HepG2 (cell line): ENCODE results near the gene NEIL3. TPM values are rescaled to one million over a fixed set of nuclear protein-coding genes. Genes with fewer than 3 reads are reported as not detected.
A peak's percentile ranks its signal among the peaks of the same experiment; 100 is the strongest.

Source experiments
- ATF6 ChIP-seq: sonication (generic); formaldehyde crosslinking; conservative IDR thresholded peaks from 2 replicates; pipeline ENCODE4 v1.4.0; 2020; ENCODE audit warnings: missing genetic modification reagents
- ETV5 ChIP-seq: IDR thresholded peaks from 2 replicates; pipeline ENCODE4 v1.6.1; 2018; ENCODE audit warnings: missing biosample characterization, missing genetic modification reagents, inconsistent platforms, borderline replicate concordance
- MAFF ChIP-seq: IDR thresholded peaks from 2 replicates; pipeline ENCODE4 v1.6.1; 2011; ENCODE audit warnings: low read depth, low read length, improper control_type of control experiment
- NFIC ChIP-seq: IDR thresholded peaks from 2 replicates; pipeline ENCODE4 v1.6.1; 2012; ENCODE audit warnings: mild to moderate bottlenecking, low read length, inconsistent platforms
- NR2C2 ChIP-seq: sonication (generic); formaldehyde crosslinking; IDR thresholded peaks from 2 replicates; pipeline ENCODE4 v1.4.0; 2020; ENCODE audit warnings: missing genetic modification reagents, mild to moderate bottlenecking, moderate library complexity, borderline replicate concordance
- SNAPC4 ChIP-seq: sonication (generic); formaldehyde crosslinking; IDR thresholded peaks from 2 replicates; pipeline ENCODE4 v1.4.0; 2020; ENCODE audit warnings: mild to moderate bottlenecking, missing genetic modification reagents
- SOX13 ChIP-seq, 3 experiments: fragments of 450-650 bp in 1 of 3; sonication (generic) in 1 of 3; formaldehyde crosslinking in 1 of 3; IDR thresholded peaks in 2 of 3; conservative IDR thresholded peaks in 1 of 3; 2 replicates each; pipeline versions ENCODE4 v1.5.0 to v1.6.1; 2016 to 2020; ENCODE audit warnings: antibody characterized with exemption in 1 of 3, mild to moderate bottlenecking in 1 of 3, missing compliant biosample characterization in 1 of 3, missing genetic modification reagents in 1 of 3, moderate library complexity in 1 of 3
- SOX6 ChIP-seq, 2 experiments: fragments of 450-650 bp in 1 of 2; sonication (generic) in 1 of 2; formaldehyde crosslinking in 1 of 2; IDR thresholded peaks; 2 replicates each; pipeline versions ENCODE4 v1.4.0 to v1.6.1; 2017 to 2020; ENCODE audit warnings: antibody characterized with exemption in 1 of 2, mild to moderate bottlenecking in 1 of 2, missing genetic modification reagents in 1 of 2
- ZNF354B ChIP-seq: sonication (generic); formaldehyde crosslinking; IDR thresholded peaks from 2 replicates; pipeline ENCODE4 v1.8.0; 2022; ENCODE audit warnings: mild to moderate bottlenecking, missing genetic modification reagents
- ZNF432 ChIP-seq: sonication (generic); formaldehyde crosslinking; IDR thresholded peaks from 2 replicates; pipeline ENCODE4 v1.5.0; 2020; ENCODE audit warnings: missing genetic modification reagents, mild to moderate bottlenecking, borderline replicate concordance
- ZNF609 ChIP-seq: sonication (generic); formaldehyde crosslinking; IDR thresholded peaks from 2 replicates; pipeline ENCODE4 v1.4.0; 2020; ENCODE audit warnings: mild to moderate bottlenecking, missing genetic modification reagents, borderline replicate concordance
- polyA plus RNA-seq, 8 experiments: library from polyadenylated mRNA; depleted of rRNA in 3 of 8; stranded (reverse) in 7 of 8; unstranded in 1 of 8; fragments of >200 nt; fragmentation: Illumina TruSeq in 4 of 8; extraction: Trizol in 4 of 8; gene quantifications; 2 replicates each; pipeline versions ENCODE4 v1.2.1 to v1.2.3, GENCODE V29; 2011 to 2016; ENCODE audit warnings: low read depth in 4 of 8, missing spikeins in 1 of 8, mixed read lengths in 1 of 8; ENCODE audit not compliant: insufficient read depth in 1 of 8
- total RNA-seq, 5 experiments: library from RNA; depleted of rRNA; stranded (reverse); fragments of >200 nt; fragmentation: Illumina TruSeq; extraction: Trizol; gene quantifications; 2 replicates each; pipeline ENCODE4 v1.2.3, GENCODE V29; 2016; ENCODE audit warnings: low read depth in 1 of 5
- TF ChIP-seq, protein P1 (sequence below): IDR thresholded peaks from 2 replicates; pipeline ENCODE4 v1.6.1; 2016; ENCODE audit warnings: mild to moderate bottlenecking, missing biosample characterization, missing genetic modification reagents

The NEIL3 gene
- total and polyA plus RNA-seq, 2 of the 13 experiments (the other 11 are each of a cell fraction or from before 2014, with no cell fraction given), result 3.5 to 8.4 TPM

DNA sequence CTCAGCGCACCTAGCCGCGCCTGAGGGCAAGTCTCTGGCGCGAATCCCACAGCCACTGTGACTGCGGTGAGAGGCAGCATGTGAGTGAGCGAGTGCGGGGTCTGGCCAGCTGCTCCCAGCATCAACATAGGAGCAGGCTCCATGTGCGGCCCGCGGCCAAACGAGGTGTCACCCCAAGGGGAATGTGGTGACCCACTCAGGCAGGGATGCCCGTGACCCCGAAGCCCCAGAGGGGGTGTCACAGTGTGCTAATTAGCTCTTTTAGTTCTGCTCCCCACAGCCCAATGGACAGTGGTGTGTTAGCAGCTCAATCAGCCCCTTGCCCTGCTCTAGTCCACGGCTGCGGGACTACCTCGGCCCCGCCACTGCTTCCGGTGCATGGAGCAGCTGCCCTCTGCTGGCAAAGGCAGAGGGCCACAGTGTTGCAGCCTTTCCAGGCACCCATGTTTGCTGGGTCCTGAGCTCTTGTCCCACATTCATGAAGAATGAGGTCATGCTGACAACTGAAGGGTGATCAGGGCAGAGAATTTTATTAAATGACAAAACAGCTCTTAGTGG lies 71.1 kb downstream of the NEIL3 start (continued):
- TF ChIP-seq, protein P1, sequence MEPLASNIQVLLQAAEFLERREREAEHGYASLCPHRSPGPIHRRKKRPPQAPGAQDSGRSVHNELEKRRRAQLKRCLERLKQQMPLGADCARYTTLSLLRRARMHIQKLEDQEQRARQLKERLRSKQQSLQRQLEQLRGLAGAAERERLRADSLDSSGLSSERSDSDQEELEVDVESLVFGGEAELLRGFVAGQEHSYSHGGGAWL, result no peak
- TF ChIP-seq SNAPC4 (CRISPR knock-in tag), result no peak
- TF ChIP-seq NFIC, result no peak
- TF ChIP-seq ZNF609 (CRISPR knock-in tag), result no peak
- TF ChIP-seq SOX6 (IDR thresholded peaks at IDR 0.05), result no peak
- 0 out of 2 replicates have a peak, but pooled peaks have one; percentile 29 for TF ChIP-seq SOX6 (CRISPR knock-in tag; IDR thresholded peaks at IDR 0.05)
- TF ChIP-seq NR2C2 (CRISPR knock-in tag), result peak; percentile 31; the same call in 1 of the 2 replicates
- TF ChIP-seq ATF6 (CRISPR knock-in tag), result no peak
- TF ChIP-seq ETV5 (CRISPR knock-in tag), result peak; percentile 86
- no peak for TF ChIP-seq ZNF432 (CRISPR knock-in tag)
- no peak for TF ChIP-seq MAFF
- no peak for TF ChIP-seq SOX13 (IDR thresholded peaks at IDR 0.05)
- TF ChIP-seq SOX13 (CRISPR knock-in tag; conservative IDR thresholded peaks at IDR 0.05 in 1 of 2, IDR thresholded peaks at IDR 0.05 in 1 of 2), result peak in 1 of 2 experiments; percentile 6; a peak in 1 of 4 replicates
- TF ChIP-seq ZNF354B (CRISPR knock-in tag), result no peak
